DOHH2 (cell line): Measurements from ENCODE around the gene LRFN4.

Experiments used
- EZH2phosphoT487 ChIP-seq: fragments of 200-600 bp; sonication (generic); IDR thresholded peaks from 2 replicates; pipeline ENCODE4 v1.6.1; 2017; ENCODE audit warnings: borderline replicate concordance, mild to moderate bottlenecking, antibody characterized with exemption, low read length, moderate library complexity, mixed read lengths
- TF ChIP-seq, protein P1 (sequence below): fragments of 200-600 bp; sonication (generic); IDR thresholded peaks from one replicate; pipeline ENCODE4 v1.5.1; 2014; ENCODE audit warnings: antibody characterized with exemption, mild to moderate bottlenecking, low read depth, low read length; ENCODE audit not compliant: poor library complexity, severe bottlenecking

GRCh38 chr11:66877588-66878385, 20.9 kb downstream of the LRFN4 start:
- TF ChIP-seq, protein P1, sequence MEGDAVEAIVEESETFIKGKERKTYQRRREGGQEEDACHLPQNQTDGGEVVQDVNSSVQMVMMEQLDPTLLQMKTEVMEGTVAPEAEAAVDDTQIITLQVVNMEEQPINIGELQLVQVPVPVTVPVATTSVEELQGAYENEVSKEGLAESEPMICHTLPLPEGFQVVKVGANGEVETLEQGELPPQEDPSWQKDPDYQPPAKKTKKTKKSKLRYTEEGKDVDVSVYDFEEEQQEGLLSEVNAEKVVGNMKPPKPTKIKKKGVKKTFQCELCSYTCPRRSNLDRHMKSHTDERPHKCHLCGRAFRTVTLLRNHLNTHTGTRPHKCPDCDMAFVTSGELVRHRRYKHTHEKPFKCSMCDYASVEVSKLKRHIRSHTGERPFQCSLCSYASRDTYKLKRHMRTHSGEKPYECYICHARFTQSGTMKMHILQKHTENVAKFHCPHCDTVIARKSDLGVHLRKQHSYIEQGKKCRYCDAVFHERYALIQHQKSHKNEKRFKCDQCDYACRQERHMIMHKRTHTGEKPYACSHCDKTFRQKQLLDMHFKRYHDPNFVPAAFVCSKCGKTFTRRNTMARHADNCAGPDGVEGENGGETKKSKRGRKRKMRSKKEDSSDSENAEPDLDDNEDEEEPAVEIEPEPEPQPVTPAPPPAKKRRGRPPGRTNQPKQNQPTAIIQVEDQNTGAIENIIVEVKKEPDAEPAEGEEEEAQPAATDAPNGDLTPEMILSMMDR = no peak
- TF ChIP-seq EZH2phosphoT487 = no peak
